Sigmoid colon (tissue), 7 donors: ENCODE results near the gene CPNE4. TPM values are rescaled to one million over a fixed set of nuclear protein-coding genes. Genes with fewer than 3 reads are reported as not detected.

ENCODE experiments used
- DNase-seq: peaks from one replicate; pipeline ENCODE4 v3.0.0-alpha.2; 2019
- H3K27ac ChIP-seq, 4 donors: fragments of 200-600 bp; sonication (generic); one replicate each; pipeline ENCODE4 v1.5.1; 2016 to 2019; ENCODE audit warnings: mild to moderate bottlenecking in 1 of 4
- H3K27me3 ChIP-seq, 3 donors: fragments of 200-600 bp; sonication (generic); one replicate each; pipeline ENCODE4 v1.5.1; 2019; ENCODE audit warnings: mild to moderate bottlenecking in 1 of 3
- H3K36me3 ChIP-seq, 4 donors: fragments of 200-600 bp; sonication (generic); one replicate each; pipeline ENCODE4 v1.5.1; 2016 to 2019
- H3K4me1 ChIP-seq, 4 donors: fragments of 200-600 bp; sonication (generic); one replicate each; pipeline ENCODE4 v1.5.1; 2017 to 2019
- H3K4me3 ChIP-seq, 4 donors: fragments of 200-600 bp; sonication (generic); one replicate each; pipeline ENCODE4 v1.5.1; 2017 to 2019; ENCODE audit warnings: mild to moderate bottlenecking in 2 of 4, moderate library complexity in 1 of 4
- H3K9me3 ChIP-seq, 4 donors: fragments of 200-600 bp in 3 of 4; sonication (generic) in 3 of 4; one replicate each; pipeline versions ENCODE4 v1.5.1 to v1.6.1; 2013 to 2019
- EP300 ChIP-seq, 4 donors: sonication (generic); formaldehyde crosslinking; IDR thresholded peaks; one replicate each; pipeline ENCODE4 v1.6.1; 2017; ENCODE audit warnings: antibody characterized with exemption in 4 of 4
- POLR2A ChIP-seq, 2 donors: fragments of 450-650 bp; IDR thresholded peaks; one replicate each; pipeline ENCODE4 v1.6.1; 2016; ENCODE audit warnings: antibody characterized with exemption in 2 of 2, mild to moderate bottlenecking in 2 of 2, moderate library complexity in 2 of 2
- POLR2AphosphoS5 ChIP-seq, 4 donors: sonication (generic); formaldehyde crosslinking; IDR thresholded peaks; one replicate each; pipeline ENCODE4 v1.6.1; 2017; ENCODE audit warnings: antibody characterized with exemption in 4 of 4
- WGBS, 2 donors: extraction: QIAGEN DNeasy Blood & Tissue Kit; methylation state at CpG; one replicate each; pipeline ENCODE4 v1.1.7; 2013; 5-methylcytosine and 5-hydroxymethylcytosine counted together
- intact Hi-C: fragments of 100-400 bp; cut with DNase I; formaldehyde crosslinking; loops from one replicate; pipeline ENCODE4 v1.15.1; 2023
- polyA plus RNA-seq, 3 donors: library from polyadenylated mRNA; stranded (reverse); fragments of 200-250 nt; gene quantifications; one replicate each; pipeline ENCODE4 v1.2.3, GENCODE V29; 2013
- total RNA-seq, 4 donors: library from RNA; depleted of rRNA; stranded (reverse); fragments of >200 nt; gene quantifications; one replicate each; pipeline ENCODE4 v1.1.0, GENCODE V29; 2016
- TF ChIP-seq, protein P1 (sequence below), 4 experiments: fragments of 450-650 bp in 3 of 4; fragments of 200-600 bp in 1 of 4; IDR thresholded peaks; one replicate each; pipeline ENCODE4 v1.5.1; 2016 to 2019; ENCODE audit warnings: antibody characterized with exemption in 4 of 4, mild to moderate bottlenecking in 3 of 4, moderate library complexity in 2 of 4
- donor health status: healthy with polysubstance abuse.
- donor health status: Bipolar disorder and iron deficiency.
- donor health status: healthy.

Gene CPNE4
- total and polyA plus RNA-seq, 7 donors: 0.23 to 1.1 (median 0.54) TPM; not detected in 2

DNA sequence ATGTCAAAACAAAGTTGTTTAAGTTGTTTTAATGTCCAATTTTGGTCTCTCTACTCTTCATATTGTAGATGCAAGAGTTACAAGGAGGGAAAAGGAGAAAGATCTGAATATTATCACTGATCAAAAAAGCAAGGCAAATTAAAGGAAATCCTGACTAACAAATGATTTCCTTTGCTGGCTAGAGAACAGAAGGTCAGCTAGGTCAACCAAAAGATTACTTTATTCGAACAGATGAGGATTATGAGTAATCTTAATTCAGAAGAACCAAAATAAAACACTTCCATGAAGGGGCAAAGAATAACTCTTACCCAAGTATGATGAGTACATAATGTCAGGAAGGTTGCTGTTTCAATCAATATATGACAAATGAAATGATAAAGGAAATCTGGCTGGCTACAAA, 33.8 kb downstream of the CPNE4 start:
- Histone ChIP-seq H3K4me3 (no peak overlapping the region), H3K27ac (no peak overlapping the region), H3K4me1 (no peaks in the 10 kb centered on the region), H3K36me3 (no peaks in the 10 kb centered on the region), H3K27me3 (no peaks in the 10 kb centered on the region), H3K9me3 (no peaks in the 10 kb centered on the region)
- WGBS, 2 donors: 71 to 80% methylated on average over 1 of the region's 1 CpG
- TF ChIP-seq EP300 (IDR thresholded peaks at IDR 0.05) (no peak), POLR2AphosphoS5 (IDR thresholded peaks at IDR 0.05) (no peak), POLR2A (IDR thresholded peaks at IDR 0.05) (no peak)
- TF ChIP-seq, protein P1, sequence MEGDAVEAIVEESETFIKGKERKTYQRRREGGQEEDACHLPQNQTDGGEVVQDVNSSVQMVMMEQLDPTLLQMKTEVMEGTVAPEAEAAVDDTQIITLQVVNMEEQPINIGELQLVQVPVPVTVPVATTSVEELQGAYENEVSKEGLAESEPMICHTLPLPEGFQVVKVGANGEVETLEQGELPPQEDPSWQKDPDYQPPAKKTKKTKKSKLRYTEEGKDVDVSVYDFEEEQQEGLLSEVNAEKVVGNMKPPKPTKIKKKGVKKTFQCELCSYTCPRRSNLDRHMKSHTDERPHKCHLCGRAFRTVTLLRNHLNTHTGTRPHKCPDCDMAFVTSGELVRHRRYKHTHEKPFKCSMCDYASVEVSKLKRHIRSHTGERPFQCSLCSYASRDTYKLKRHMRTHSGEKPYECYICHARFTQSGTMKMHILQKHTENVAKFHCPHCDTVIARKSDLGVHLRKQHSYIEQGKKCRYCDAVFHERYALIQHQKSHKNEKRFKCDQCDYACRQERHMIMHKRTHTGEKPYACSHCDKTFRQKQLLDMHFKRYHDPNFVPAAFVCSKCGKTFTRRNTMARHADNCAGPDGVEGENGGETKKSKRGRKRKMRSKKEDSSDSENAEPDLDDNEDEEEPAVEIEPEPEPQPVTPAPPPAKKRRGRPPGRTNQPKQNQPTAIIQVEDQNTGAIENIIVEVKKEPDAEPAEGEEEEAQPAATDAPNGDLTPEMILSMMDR (IDR thresholded peaks at IDR 0.05): no peak
- DNase-seq: no peak
- intact Hi-C loops: no loop called here

DNA sequence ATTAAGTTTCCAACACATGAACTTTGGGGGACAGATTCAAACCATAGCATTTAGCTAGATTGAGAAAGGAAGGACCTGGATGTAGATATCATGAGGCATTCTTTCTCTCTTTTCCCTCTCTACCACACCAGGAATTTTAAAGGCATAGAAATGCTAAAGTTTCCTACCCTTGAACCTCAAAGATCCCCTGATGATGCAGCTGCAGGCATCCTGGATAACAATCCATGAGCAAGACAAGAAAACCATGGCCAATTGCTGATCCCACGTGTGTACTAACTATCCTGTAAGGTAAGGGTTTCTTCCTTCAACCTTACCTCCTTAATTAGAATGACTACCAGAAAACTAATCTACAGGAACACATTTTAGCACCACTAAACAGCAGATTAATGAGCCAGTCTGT, 36.8 kb downstream of the CPNE4 start:
- no peak for DNase-seq
- no peaks in the 10 kb centered on the region for H3K9me3 ChIP-seq
- H3K36me3 ChIP-seq: no peaks in the 10 kb centered on the region
- no peaks in the 10 kb centered on the region for H3K4me1 ChIP-seq
- intact Hi-C loops: no loop called here
- no peak overlapping the region for H3K27ac ChIP-seq
- 18 to 31% methylated on average over 1 of the region's 1 CpG for WGBS, 2 donors
- no peak overlapping the region for H3K4me3 ChIP-seq
- H3K27me3 ChIP-seq: no peaks in the 10 kb centered on the region
- no peak for TF ChIP-seq EP300 (IDR thresholded peaks at IDR 0.05)

DNA sequence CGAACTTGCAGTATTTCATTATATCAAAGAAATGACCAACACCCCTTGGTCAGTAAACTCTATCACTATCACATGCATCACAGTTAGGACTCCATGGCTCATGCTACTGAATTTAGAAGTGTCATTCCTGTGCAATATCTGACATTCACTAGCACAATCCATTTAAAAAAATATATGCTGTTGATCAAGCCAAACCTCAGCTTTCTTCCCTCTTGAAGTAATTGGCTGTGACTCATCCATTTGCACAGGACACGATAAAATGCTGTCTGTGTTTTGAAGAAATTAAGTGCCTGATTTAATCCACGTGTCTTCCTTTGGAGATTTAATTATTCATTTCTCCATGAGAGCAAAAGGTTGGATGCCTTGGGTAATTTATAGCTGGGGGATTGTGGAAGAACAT, 38.9 kb downstream of the CPNE4 start:
- Histone ChIP-seq H3K4me1 (no peaks in the 10 kb centered on the region), H3K27me3 (no peaks in the 10 kb centered on the region), H3K9me3 (no peaks in the 10 kb centered on the region), H3K4me3 (no peak overlapping the region), H3K36me3 (no peaks in the 10 kb centered on the region), H3K27ac (no peak overlapping the region)
- intact Hi-C loops: no loop called here
- 75 to 82% methylated on average over 3 of the region's 3 CpGs for WGBS, 2 donors
- no peak for DNase-seq
- TF ChIP-seq EP300 (IDR thresholded peaks at IDR 0.05) (no peak), POLR2AphosphoS5 (IDR thresholded peaks at IDR 0.05) (no peak), POLR2A (IDR thresholded peaks at IDR 0.05) (no peak)
- TF ChIP-seq, protein P1 (IDR thresholded peaks at IDR 0.05): no peak

DNA sequence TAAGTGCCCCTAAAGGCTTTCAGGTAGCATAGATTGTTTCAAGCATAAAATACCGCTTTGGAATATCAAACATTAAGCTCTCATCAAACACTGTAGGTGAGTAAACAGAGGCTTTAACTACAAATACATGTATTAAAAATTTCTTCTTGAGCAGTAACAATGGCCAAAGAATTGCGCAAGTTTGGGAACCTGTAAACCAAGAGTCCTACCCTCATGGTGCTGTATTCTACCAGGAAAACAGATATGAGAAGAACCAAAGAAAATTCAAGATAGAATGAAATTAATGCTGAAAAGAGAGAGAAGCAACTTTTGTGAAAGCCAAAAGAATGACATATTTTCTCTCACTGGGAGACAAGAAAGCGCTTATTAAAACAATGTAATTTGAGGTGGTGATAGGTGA, 45.5 kb downstream of the CPNE4 start:
- intact Hi-C loops: no loop called here
- Histone ChIP-seq H3K27me3 (no peaks in the 10 kb centered on the region), H3K36me3 (no peaks in the 10 kb centered on the region), H3K27ac (no peak overlapping the region), H3K4me1 (no peaks in the 10 kb centered on the region), H3K9me3 (no peaks in the 10 kb centered on the region), H3K4me3 (no peak overlapping the region)
- DNase-seq: no peak
- TF ChIP-seq, protein P1 (IDR thresholded peaks at IDR 0.05): no peak
- TF ChIP-seq POLR2A (IDR thresholded peaks at IDR 0.05) (no peak), POLR2AphosphoS5 (IDR thresholded peaks at IDR 0.05) (no peak), EP300 (IDR thresholded peaks at IDR 0.05) (no peak)
- WGBS, 2 donors: 77 to 95% methylated on average over 1 to 3 of the region's 3 CpGs

DNA sequence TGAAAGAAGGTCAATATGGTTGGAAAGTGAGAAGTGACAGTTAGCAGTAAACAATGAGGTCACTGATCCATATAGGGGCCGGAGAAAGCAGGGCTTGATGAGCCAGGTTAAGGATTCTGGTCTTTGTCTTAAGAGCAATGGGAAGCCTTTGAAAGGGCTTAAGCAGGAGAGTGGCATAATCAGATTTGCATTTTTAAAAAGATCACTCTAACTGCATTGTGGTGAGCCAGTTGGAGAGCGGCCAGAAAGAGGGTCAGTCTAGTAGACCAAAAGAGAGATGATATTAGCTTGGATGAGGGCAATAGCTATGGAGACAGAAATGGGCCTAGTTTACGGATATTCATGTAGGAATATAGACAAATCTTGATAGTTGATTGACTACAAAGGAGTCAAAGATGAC, 46.6 kb downstream of the CPNE4 start:
- no peaks in the 10 kb centered on the region for H3K36me3 ChIP-seq
- H3K9me3 ChIP-seq: no peaks in the 10 kb centered on the region
- H3K27ac ChIP-seq: no peak overlapping the region
- no peaks in the 10 kb centered on the region for H3K27me3 ChIP-seq
- H3K4me1 ChIP-seq: no peaks in the 10 kb centered on the region
- 79 to 82% methylated on average over 3 of the region's 3 CpGs for WGBS, 2 donors
- no peak for DNase-seq
- H3K4me3 ChIP-seq: no peak overlapping the region
- TF ChIP-seq, protein P1 (IDR thresholded peaks at IDR 0.05): no peak
- TF ChIP-seq POLR2AphosphoS5 (IDR thresholded peaks at IDR 0.05): no peak
- TF ChIP-seq POLR2A (IDR thresholded peaks at IDR 0.05): no peak
- intact Hi-C loops: no loop called here
